Activated B cell treated with CpG ODN at 0.5 μM for 24 hours (primary cell): Measurements from ENCODE around the gene METTL24. TPM values are rescaled to one million over a fixed set of nuclear protein-coding genes. Genes with fewer than 3 reads are reported as not detected.

Source experiments
- ATAC-seq: fragments of 200-7000 bp; cut with Tn5 transposase; one replicate; pipeline ENCODE4 v1.10.0; 2021; ENCODE audit warnings: low read depth, mild to moderate bottlenecking, moderate library complexity
- CTCF ChIA-PET: fragments of 350-600 bp; sonication (Branson Sonifier 250); formaldehyde crosslinking; loops from one replicate; lab custom pipeline; 2021; ENCODE audit warnings: antibody characterized with exemption; lab: Charles Lee
- POLR2A ChIA-PET: fragments of 350-600 bp; sonication (Branson Sonifier 250); formaldehyde crosslinking; loops from one replicate; lab custom pipeline; 2021; ENCODE audit warnings: antibody characterized with exemption; lab: Charles Lee
- DNase-seq: peaks from one replicate; pipeline ENCODE4 v3.0.0; 2022
- H3K27ac Mint-ChIP-seq: one replicate; pipeline ENCODE4 v1.8.0; 2020; ENCODE audit warnings: mixed read lengths
- H3K27me3 Mint-ChIP-seq: one replicate; pipeline ENCODE4 v1.8.0; 2021; ENCODE audit warnings: mixed read lengths
- H3K36me3 Mint-ChIP-seq: one replicate; pipeline ENCODE4 v1.8.0; 2021; ENCODE audit warnings: low read depth, mixed read lengths
- H3K4me1 Mint-ChIP-seq: one replicate; pipeline ENCODE4 v1.8.0; 2021; ENCODE audit warnings: mixed read lengths
- H3K4me3 Mint-ChIP-seq: one replicate; pipeline ENCODE4 v1.8.0; 2020; ENCODE audit warnings: mild to moderate bottlenecking, mixed read lengths
- H3K9me3 Mint-ChIP-seq: one replicate; pipeline ENCODE4 v1.8.0; 2020; ENCODE audit warnings: mixed read lengths
- CTCF ChIP-seq: fragments of 200-600 bp; IDR thresholded peaks from one replicate; pipeline ENCODE4 v1.8.0; 2022; ENCODE audit warnings: antibody characterized with exemption, mild to moderate bottlenecking
- intact Hi-C: fragments of 100-400 bp; cut with micrococcal nuclease; formaldehyde crosslinking; loops from one replicate; pipeline ENCODE4 v1.15.1; 2024
- total RNA-seq: library from RNA; stranded (reverse); gene quantifications from 2 replicates; pipeline ENCODE4 v1.2.3, GENCODE V29; 2022

METTL24 gene
- total RNA-seq, 1 donor from 2014 or later, result not detected

- CTCF ChIA-PET, result no interaction called here
- Mint-ChIP-seq H3K27me3 (peaks cover 2% of the 10 kb centered on the region), H3K4me1 (no peaks in the 10 kb centered on the region), H3K9me3 (no peaks in the 10 kb centered on the region), H3K4me3 (no peak overlapping the region), H3K36me3 (no peaks in the 10 kb centered on the region), H3K27ac (no peak overlapping the region)
- ATAC-seq, result no peak
- no peak for DNase-seq
- POLR2A ChIA-PET, result no interaction called here
- TF ChIP-seq CTCF, result no peak
- intact Hi-C loops, result no loop called here
Measured at GRCh38 chr6:110399219-110400071, 41.3 kb upstream of the METTL24 start.

- no peak for ATAC-seq
- DNase-seq, result no peak
- no peak overlapping the region for H3K27ac Mint-ChIP-seq
- intact Hi-C loops, result no loop called here
- H3K36me3 Mint-ChIP-seq, result no peaks in the 10 kb centered on the region
- CTCF ChIA-PET, result no interaction called here
- H3K9me3 Mint-ChIP-seq, result no peaks in the 10 kb centered on the region
- TF ChIP-seq CTCF, result no peak
- H3K4me3 Mint-ChIP-seq, result no peak overlapping the region
- no peaks in the 10 kb centered on the region for H3K4me1 Mint-ChIP-seq
- H3K27me3 Mint-ChIP-seq, result peaks cover 2% of the 10 kb centered on the region
- POLR2A ChIA-PET, result no interaction called here
Measured at GRCh38 chr6:110398778-110399177, 40.6 kb upstream of the METTL24 start.

DNA sequence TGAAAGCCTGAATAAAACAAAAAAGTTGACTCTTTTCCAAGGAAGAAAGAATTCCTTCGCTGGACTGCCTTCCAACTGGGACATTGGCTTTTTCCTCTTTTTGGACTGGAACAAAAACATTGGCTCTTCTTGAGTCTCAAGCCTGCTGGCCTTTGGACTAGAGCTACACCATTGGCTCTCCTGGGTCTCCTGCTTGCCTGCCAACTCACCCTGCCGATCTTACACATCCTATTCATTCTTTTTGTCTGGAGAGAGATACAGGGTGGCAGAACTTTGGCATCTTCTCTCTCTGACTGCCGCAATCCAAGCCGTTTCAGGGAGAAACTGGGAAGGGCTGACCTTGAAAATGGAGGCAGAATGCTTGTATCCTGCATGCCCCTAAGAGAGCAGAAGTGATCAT, 37.1 kb upstream of the METTL24 start:
- no peaks in the 10 kb centered on the region for H3K36me3 Mint-ChIP-seq
- DNase-seq, result no peak
- H3K27me3 Mint-ChIP-seq, result no peaks in the 10 kb centered on the region
- H3K27ac Mint-ChIP-seq, result no peak overlapping the region
- no peaks in the 10 kb centered on the region for H3K4me1 Mint-ChIP-seq
- no peak overlapping the region for H3K4me3 Mint-ChIP-seq
- ChIA-PET POLR2A (no interaction called here), CTCF (interaction anchor here (2.2 kb wide), 1 partner anchor 355 kb away, joined by 7 read pairs; no protein-coding TSS in a partner anchor)
- TF ChIP-seq CTCF, result no peak
- ATAC-seq, result no peak
- H3K9me3 Mint-ChIP-seq, result no peaks in the 10 kb centered on the region
- intact Hi-C loops, result no loop called here

GRCh38 chr6:110394409-110394808, 36.3 kb upstream of the METTL24 start:
- DNase-seq (no peak), ATAC-seq (no peak)
- Mint-ChIP-seq H3K9me3 (no peaks in the 10 kb centered on the region), H3K27ac (no peak overlapping the region), H3K4me1 (no peaks in the 10 kb centered on the region), H3K4me3 (no peak overlapping the region), H3K27me3 (no peaks in the 10 kb centered on the region), H3K36me3 (no peaks in the 10 kb centered on the region)
- ChIA-PET POLR2A (no interaction called here), CTCF (interaction anchor here (2.2 kb wide), 1 partner anchor 354 kb away, joined by 7 read pairs; no protein-coding TSS in a partner anchor)
- intact Hi-C loops, result no loop called here
- TF ChIP-seq CTCF, result no peak

DNA sequence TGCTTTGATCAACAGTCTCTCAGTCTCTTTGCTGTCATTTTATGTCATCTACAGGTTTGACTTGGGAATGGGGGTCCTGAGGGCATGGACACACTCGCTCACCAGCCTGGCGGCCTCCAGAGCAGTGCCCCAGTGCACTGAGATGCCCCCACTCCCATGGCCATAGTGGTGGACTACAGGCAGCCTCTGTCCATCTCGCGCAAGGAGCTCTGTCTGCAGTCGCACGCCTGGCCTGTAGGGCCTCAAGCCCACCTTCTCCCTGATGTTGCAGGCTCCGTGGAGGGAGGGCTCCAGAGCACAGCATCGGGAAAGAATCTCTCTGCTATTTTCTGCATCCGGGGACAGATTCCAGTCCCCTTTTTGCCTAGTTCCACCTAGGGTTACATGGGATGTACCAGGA, 34.6 kb upstream of the METTL24 start:
- POLR2A ChIA-PET, result interaction anchor here (0.6 to 0.7 kb wide), 2 partner anchors 687 to 947 kb away, joined by 3 to 8 read pairs; no protein-coding TSS in a partner anchor
- Mint-ChIP-seq H3K4me3 (no peak overlapping the region), H3K36me3 (no peaks in the 10 kb centered on the region), H3K27me3 (no peaks in the 10 kb centered on the region), H3K4me1 (no peaks in the 10 kb centered on the region), H3K27ac (no peak overlapping the region), H3K9me3 (no peaks in the 10 kb centered on the region)
- no peak for DNase-seq
- CTCF ChIA-PET, result interaction anchor here (0.9 to 6.0 kb wide), 8 partner anchors 11 to 865 kb away, joined by 3 to 77 read pairs (median 10); partner anchors contain the start of genes CDC40 and WASF1
- no peak for ATAC-seq
- TF ChIP-seq CTCF, result no peak
- intact Hi-C loops, result no loop called here
